NT2/D1 (cell line): ENCODE measurements around the gene CORIN.

Experiments used
- DNase-seq: peaks from one replicate; pipeline ENCODE4 v3.0.0-alpha.2; 2011; ENCODE audit warnings: low read depth, low spot score
- H3K27me3 ChIP-seq: 2 replicates; pipeline ENCODE4 v1.6.0; 2011; ENCODE audit warnings: mild to moderate bottlenecking; ENCODE audit not compliant: insufficient read length, insufficient read depth
- H3K36me3 ChIP-seq: 2 replicates; pipeline ENCODE4 v1.6.1; 2011; ENCODE audit warnings: mild to moderate bottlenecking, low read length, mixed read lengths; ENCODE audit not compliant: insufficient read depth, insufficient read length
- H3K4me1 ChIP-seq: 2 replicates; pipeline ENCODE4 v1.5.1; 2011; ENCODE audit not compliant: insufficient read depth, insufficient read length
- H3K4me3 ChIP-seq: 2 replicates; pipeline ENCODE4 v1.5.1; 2011; ENCODE audit warnings: low read depth; ENCODE audit not compliant: insufficient read length
- H3K9ac ChIP-seq: 2 replicates; pipeline ENCODE4 v1.6.0; 2011; ENCODE audit warnings: low read depth; ENCODE audit not compliant: insufficient read length
- H3K9me3 ChIP-seq: 2 replicates; pipeline ENCODE4 v1.5.1; 2011; ENCODE audit warnings: mild to moderate bottlenecking, low read length; ENCODE audit not compliant: insufficient read depth
- SUZ12 ChIP-seq: IDR thresholded peaks from 2 replicates; pipeline ENCODE4 v1.6.1; 2011; ENCODE audit not compliant: insufficient read length, insufficient read depth; ENCODE audit errors: extremely low read depth
- YY1 ChIP-seq: IDR thresholded peaks from 2 replicates; pipeline ENCODE4 v1.6.1; 2011; ENCODE audit not compliant: insufficient read length, insufficient read depth
- ZNF274 ChIP-seq: IDR thresholded peaks from 2 replicates; pipeline ENCODE4 v1.6.1; 2011; ENCODE audit warnings: mild to moderate bottlenecking, low read depth, low read length

CORIN gene

GRCh38 chr4:47837908-47838294 lies at the start of gene CORIN:
Gene CORIN, minus strand, starts transcription at chr4:47838067. Its CDS starts 118 bp downstream, at chr4:47837949.
- peaks cover 14% of the 10 kb centered on the region for H3K27me3 ChIP-seq
- peak within 1 kb of the TSS; percentile 66 for H3K4me3 ChIP-seq
- H3K4me1 ChIP-seq: no peaks in the 10 kb centered on the region
- peak within 1 kb of the TSS; percentile 76 for H3K9ac ChIP-seq
- TF ChIP-seq ZNF274: no peak
- no peak for TF ChIP-seq SUZ12
- TF ChIP-seq YY1: no peak
- H3K9me3 ChIP-seq: no peaks in the 10 kb centered on the region
- no peaks in the 10 kb centered on the region for H3K36me3 ChIP-seq
- DNase-seq: no peak

DNA sequence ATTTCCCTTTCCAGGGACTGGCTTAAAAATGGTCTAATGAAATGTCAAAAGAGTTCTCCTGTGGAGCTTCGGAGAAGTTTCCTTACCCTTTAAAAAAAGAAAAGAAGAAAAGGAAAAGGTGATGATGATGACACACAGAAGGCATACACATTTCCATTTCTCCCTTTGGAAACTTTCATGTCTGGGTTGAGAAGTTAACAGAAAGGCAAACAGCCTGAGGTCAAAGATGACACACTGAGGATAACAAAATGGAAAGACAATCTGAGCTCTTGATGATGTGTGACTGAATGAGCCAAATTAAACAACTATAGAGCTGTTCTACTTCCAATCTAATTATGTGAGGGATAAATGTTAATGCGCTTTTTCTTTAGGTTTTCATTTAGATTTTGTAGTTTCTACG lies 44.4 kb upstream of the CORIN start:
- Histone ChIP-seq H3K9me3 (no peaks in the 10 kb centered on the region), H3K27me3 (no peaks in the 10 kb centered on the region), H3K9ac (no peak overlapping the region), H3K4me3 (no peak overlapping the region), H3K36me3 (peaks cover 52% of the 10 kb centered on the region), H3K4me1 (no peaks in the 10 kb centered on the region)
- no peak for DNase-seq
- TF ChIP-seq YY1: no peak
- TF ChIP-seq SUZ12: no peak
- no peak for TF ChIP-seq ZNF274

DNA sequence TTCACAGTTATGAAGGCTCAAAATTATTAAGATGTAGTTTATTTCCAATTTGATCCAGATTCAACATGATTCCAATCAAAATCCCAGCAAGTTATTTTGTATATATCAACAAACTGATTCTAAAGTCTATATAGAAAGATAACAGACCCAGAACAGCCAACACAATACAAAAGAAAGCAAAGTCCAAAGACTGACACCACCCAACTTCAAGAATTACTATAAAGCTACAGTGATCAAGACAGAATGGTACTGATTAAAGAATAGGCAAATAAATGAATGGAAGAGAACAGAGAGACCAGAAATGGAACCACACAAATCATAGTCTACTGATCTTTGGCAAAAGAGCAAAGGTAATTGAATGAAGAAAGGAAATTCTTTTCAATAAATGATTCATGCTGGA lies 41.6 kb upstream of the CORIN start:
- peaks cover 73% of the 10 kb centered on the region for H3K36me3 ChIP-seq
- TF ChIP-seq SUZ12 (no peak), ZNF274 (no peak), YY1 (no peak)
- H3K9me3 ChIP-seq: peaks cover 1% of the 10 kb centered on the region; the same call in 1 of the 2 replicates

GRCh38 chr4:47876784-47877546 lies 39.1 kb upstream of the CORIN start:
- H3K9me3 ChIP-seq: peaks cover 6% of the 10 kb centered on the region; the same call in 1 of the 2 replicates
- no peak for TF ChIP-seq YY1
- no peak for TF ChIP-seq SUZ12
- no peak for TF ChIP-seq ZNF274
- H3K4me1 ChIP-seq: no peaks in the 10 kb centered on the region
- H3K9ac ChIP-seq: no peak overlapping the region
- H3K4me3 ChIP-seq: no peak overlapping the region
- peaks cover 67% of the 10 kb centered on the region for H3K36me3 ChIP-seq
- H3K27me3 ChIP-seq: no peaks in the 10 kb centered on the region
- DNase-seq: no peak

More for the DNA sequence above, 41.6 kb upstream of the CORIN start:
- no peaks in the 10 kb centered on the region for H3K4me1 ChIP-seq
- no peak overlapping the region for H3K9ac ChIP-seq
- no peak overlapping the region for H3K4me3 ChIP-seq
- no peak for DNase-seq
- no peaks in the 10 kb centered on the region for H3K27me3 ChIP-seq

DNA sequence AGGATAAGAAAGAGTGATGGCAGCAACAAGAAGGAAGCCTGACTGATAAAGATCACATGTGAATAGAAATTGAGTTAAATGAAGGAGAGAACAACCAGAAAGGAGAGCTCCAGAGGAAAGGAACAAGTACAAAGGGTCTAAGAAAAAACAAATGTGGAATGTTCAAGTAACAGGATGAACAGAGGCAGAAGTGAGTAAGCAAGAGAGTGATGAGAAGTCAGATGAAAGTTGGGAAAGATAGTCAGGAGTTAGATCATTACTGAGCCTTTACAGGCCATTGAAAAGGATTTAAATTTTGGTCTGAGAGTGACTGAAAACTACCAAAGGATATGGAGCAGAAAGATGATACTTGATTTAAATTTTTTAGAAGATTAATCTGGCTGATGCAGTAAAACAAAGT lies 38.4 kb upstream of the CORIN start:
- no peaks in the 10 kb centered on the region for H3K4me1 ChIP-seq
- H3K27me3 ChIP-seq: no peaks in the 10 kb centered on the region
- peaks cover 6% of the 10 kb centered on the region; the same call in 1 of the 2 replicates for H3K9me3 ChIP-seq
- no peak overlapping the region for H3K9ac ChIP-seq
- peaks cover 61% of the 10 kb centered on the region for H3K36me3 ChIP-seq
- no peak for TF ChIP-seq SUZ12
- no peak for TF ChIP-seq ZNF274
- TF ChIP-seq YY1: no peak
- no peak overlapping the region for H3K4me3 ChIP-seq
- no peak for DNase-seq

- H3K9me3 ChIP-seq: peaks cover 6% of the 10 kb centered on the region; the same call in 1 of the 2 replicates
- no peaks in the 10 kb centered on the region for H3K27me3 ChIP-seq
- no peaks in the 10 kb centered on the region for H3K4me1 ChIP-seq
- DNase-seq: no peak
- no peak for TF ChIP-seq YY1
- no peak for TF ChIP-seq ZNF274
- no peak for TF ChIP-seq SUZ12
- peaks cover 52% of the 10 kb centered on the region for H3K36me3 ChIP-seq
- H3K9ac ChIP-seq: no peak overlapping the region
- no peak overlapping the region for H3K4me3 ChIP-seq
Measured at GRCh38 chr4:47873877-47874541, 36.1 kb upstream of the CORIN start.

GRCh38 chr4:47863486-47863885 lies 25.6 kb upstream of the CORIN start:
- Histone ChIP-seq H3K9me3 (no peaks in the 10 kb centered on the region), H3K36me3 (peaks cover 5% of the 10 kb centered on the region), H3K4me1 (no peaks in the 10 kb centered on the region), H3K9ac (no peak overlapping the region), H3K27me3 (no peaks in the 10 kb centered on the region), H3K4me3 (no peak overlapping the region)
- TF ChIP-seq YY1 (no peak), SUZ12 (no peak), ZNF274 (no peak)
- no peak for DNase-seq
